Measurements from ENCODE around the gene NELL1. TPM values are rescaled to one million over a fixed set of nuclear protein-coding genes. Genes with fewer than 3 reads are reported as not detected.

The NELL1 gene
- total RNA-seq, 1 donor from 2014 or later: not detected

- H3K27me3 Mint-ChIP-seq: no peaks in the 10 kb centered on the region
- no peak overlapping the region for H3K4me3 Mint-ChIP-seq
- no peaks in the 10 kb centered on the region for H3K36me3 Mint-ChIP-seq (ENCODE audit: low read depth)
- no peak overlapping the region for H3K27ac Mint-ChIP-seq
- intact Hi-C loops (cut with micrococcal nuclease): no loop called here
- H3K9me3 Mint-ChIP-seq: peaks cover 2% of the 10 kb centered on the region
- POLR2A ChIA-PET: no interaction called here
- CTCF ChIA-PET: no interaction called here
- DNase-seq: no peak
- TF ChIP-seq CTCF (IDR thresholded peaks at IDR 0.05): no peak
- ATAC-seq (ENCODE audit: low read depth): no peak
- H3K4me1 Mint-ChIP-seq: peaks cover 13% of the 10 kb centered on the region
Observed at GRCh38 chr11:21564095-21564494, 894.7 kb downstream of the NELL1 start.

GRCh38 chr11:21564833-21565682 lies 895.7 kb downstream of the NELL1 start:
- TF ChIP-seq CTCF (IDR thresholded peaks at IDR 0.05): no peak
- peaks cover 13% of the 10 kb centered on the region for H3K4me1 Mint-ChIP-seq
- ATAC-seq (ENCODE audit: low read depth) (no peak), DNase-seq (no peak)
- no peaks in the 10 kb centered on the region for H3K27me3 Mint-ChIP-seq
- H3K4me3 Mint-ChIP-seq: no peak overlapping the region
- POLR2A ChIA-PET: no interaction called here
- H3K27ac Mint-ChIP-seq: no peak overlapping the region
- peaks cover 2% of the 10 kb centered on the region for H3K9me3 Mint-ChIP-seq
- CTCF ChIA-PET: no interaction called here
- H3K36me3 Mint-ChIP-seq (ENCODE audit: low read depth): no peaks in the 10 kb centered on the region
- intact Hi-C loops (cut with micrococcal nuclease): no loop called here

- POLR2A ChIA-PET: no interaction called here
- CTCF ChIA-PET: no interaction called here
- ATAC-seq (ENCODE audit: low read depth): no peak
- Mint-ChIP-seq H3K36me3 (ENCODE audit: low read depth) (no peaks in the 10 kb centered on the region), H3K9me3 (peaks cover 2% of the 10 kb centered on the region), H3K4me1 (peaks cover 13% of the 10 kb centered on the region), H3K27me3 (no peaks in the 10 kb centered on the region), H3K4me3 (no peak overlapping the region), H3K27ac (no peak overlapping the region)
- TF ChIP-seq CTCF (IDR thresholded peaks at IDR 0.05): no peak
- intact Hi-C loops (cut with micrococcal nuclease): no loop called here
- DNase-seq: no peak
Observed at GRCh38 chr11:21566521-21567117, 897.2 kb downstream of the NELL1 start.

GRCh38 chr11:21567645-21568290 lies 898.4 kb downstream of the NELL1 start:
- DNase-seq (no peak), ATAC-seq (ENCODE audit: low read depth) (no peak)
- Mint-ChIP-seq H3K36me3 (ENCODE audit: low read depth) (no peaks in the 10 kb centered on the region), H3K4me3 (no peak overlapping the region), H3K9me3 (peaks cover 2% of the 10 kb centered on the region), H3K27ac (no peak overlapping the region), H3K4me1 (peaks cover 13% of the 10 kb centered on the region), H3K27me3 (no peaks in the 10 kb centered on the region)
- intact Hi-C loops (cut with micrococcal nuclease): no loop called here
- no peak for TF ChIP-seq CTCF (IDR thresholded peaks at IDR 0.05)
- ChIA-PET POLR2A (no interaction called here), CTCF (no interaction called here)

- CTCF ChIA-PET: no interaction called here
- ATAC-seq (ENCODE audit: low read depth) (no peak), DNase-seq (no peak)
- POLR2A ChIA-PET: no interaction called here
- Mint-ChIP-seq H3K27me3 (no peaks in the 10 kb centered on the region), H3K4me1 (no peaks in the 10 kb centered on the region), H3K9me3 (peaks cover 2% of the 10 kb centered on the region), H3K4me3 (no peak overlapping the region), H3K36me3 (ENCODE audit: low read depth) (no peaks in the 10 kb centered on the region), H3K27ac (no peak overlapping the region)
- no peak for TF ChIP-seq CTCF (IDR thresholded peaks at IDR 0.05)
- intact Hi-C loops (cut with micrococcal nuclease): no loop called here
Observed at GRCh38 chr11:21572210-21572609, 902.8 kb downstream of the NELL1 start.
